ENCODE data around the gene OSBPL6. TPM values are rescaled to one million over a fixed set of nuclear protein-coding genes. Genes with fewer than 3 reads are reported as not detected.
A peak's percentile ranks its signal among the peaks of the same experiment; 100 is the strongest.
"Not testable (repeated sequence)": the region's sequence is repeated elsewhere in the genome, so short reads cannot be mapped to it uniquely, and the experiment has no call there.

OSBPL6 gene
- total RNA-seq, 2 experiments from 2014 or later = 0.73 to 2.9 TPM

DNA sequence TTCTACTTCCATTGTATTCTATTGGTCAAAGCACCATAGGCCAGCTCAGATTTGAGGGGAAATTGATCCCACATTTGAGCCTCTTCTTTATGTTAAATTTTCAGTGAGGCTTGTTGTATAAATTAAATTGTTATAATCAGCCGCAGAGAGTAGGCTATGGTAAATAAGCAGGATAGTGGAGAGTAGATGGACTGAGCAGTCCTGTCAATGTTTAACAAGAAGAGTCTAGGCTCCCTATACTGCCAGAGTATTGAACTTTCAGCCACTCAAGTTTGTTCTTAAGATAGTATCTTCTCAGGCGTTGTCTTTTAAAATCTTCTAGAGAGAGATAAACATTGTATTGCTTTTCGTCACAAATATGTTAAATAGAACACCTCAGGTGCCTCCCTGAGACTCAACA is 155.7 kb downstream of the OSBPL6 start:
- no peak for ATAC-seq
- peaks cover 56% of the 10 kb centered on the region for H3K27me3 Mint-ChIP-seq
- no peaks in the 10 kb centered on the region for H3K4me1 Mint-ChIP-seq

DNA sequence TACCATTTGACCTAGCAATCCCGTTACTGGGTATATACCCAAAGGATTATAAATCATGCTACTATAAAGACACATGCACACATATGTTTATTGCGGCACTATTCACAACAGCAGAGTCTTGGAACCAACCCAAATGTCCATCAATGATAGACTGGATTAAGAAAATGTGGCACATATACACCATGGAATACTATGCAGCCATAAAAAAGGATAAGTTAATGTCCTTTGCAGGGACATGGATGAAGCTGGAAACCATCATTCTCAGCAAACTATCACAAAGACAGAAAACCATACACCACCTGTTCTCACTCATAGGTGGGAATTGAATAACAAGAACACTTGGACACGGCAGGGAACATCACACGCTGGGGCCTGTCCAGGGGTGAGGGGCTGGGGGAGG is 163.4 kb downstream of the OSBPL6 start:
- H3K9me3 Mint-ChIP-seq (ENCODE audit: low read depth); H3K4me1 Mint-ChIP-seq; ATAC-seq; CTCF ChIA-PET; H3K4me3 Mint-ChIP-seq; H3K27ac Mint-ChIP-seq; H3K36me3 Mint-ChIP-seq; DNase-seq: not testable (repeated sequence)
- H3K27me3 Mint-ChIP-seq = peaks cover 25% of the 10 kb centered on the region

More for the DNA sequence above, 155.7 kb downstream of the OSBPL6 start:
- Mint-ChIP-seq H3K9me3 (ENCODE audit: low read depth) (no peaks in the 10 kb centered on the region), H3K36me3 (no peaks in the 10 kb centered on the region), H3K27ac (no peak overlapping the region), H3K4me3 (no peak overlapping the region)
- no peak for DNase-seq
- CTCF ChIA-PET = no interaction called here

- Mint-ChIP-seq H3K4me3 (no peak overlapping the region), H3K4me1 (no peaks in the 10 kb centered on the region), H3K27ac (no peak overlapping the region), H3K27me3 (peaks cover 19% of the 10 kb centered on the region), H3K36me3 (no peaks in the 10 kb centered on the region), H3K9me3 (ENCODE audit: low read depth) (peaks cover 2% of the 10 kb centered on the region)
- DNase-seq (no peak), ATAC-seq (no peak)
- CTCF ChIA-PET = no interaction called here
Observed at GRCh38 chr2:178359192-178359912, 165.0 kb downstream of the OSBPL6 start.

DNA sequence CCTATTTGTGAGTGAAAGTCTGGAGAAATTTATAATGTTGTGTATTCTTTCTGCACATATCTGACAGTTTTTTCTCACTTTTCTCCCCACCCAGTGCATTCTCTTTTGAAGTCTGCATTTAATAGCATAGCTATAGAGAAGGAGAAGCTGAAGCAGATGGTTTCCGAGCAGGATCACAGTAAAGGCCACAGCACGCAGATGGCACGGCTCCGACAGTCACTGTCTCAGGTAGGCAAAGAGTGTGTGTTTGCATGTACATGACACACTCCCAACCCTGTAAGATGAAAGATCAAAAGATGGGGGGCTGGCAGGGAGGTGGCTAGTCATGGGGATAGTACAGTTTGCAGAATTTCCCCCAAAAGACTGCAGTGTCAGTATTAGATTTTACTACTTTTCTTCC is 167.3 kb downstream of the OSBPL6 start:
- Mint-ChIP-seq H3K4me3 (no peak overlapping the region), H3K4me1 (no peaks in the 10 kb centered on the region), H3K27ac (no peak overlapping the region), H3K36me3 (no peaks in the 10 kb centered on the region), H3K9me3 (ENCODE audit: low read depth) (no peaks in the 10 kb centered on the region), H3K27me3 (peaks cover 11% of the 10 kb centered on the region)
- no peak for DNase-seq
- CTCF ChIA-PET = no interaction called here
- ATAC-seq = no peak

DNA sequence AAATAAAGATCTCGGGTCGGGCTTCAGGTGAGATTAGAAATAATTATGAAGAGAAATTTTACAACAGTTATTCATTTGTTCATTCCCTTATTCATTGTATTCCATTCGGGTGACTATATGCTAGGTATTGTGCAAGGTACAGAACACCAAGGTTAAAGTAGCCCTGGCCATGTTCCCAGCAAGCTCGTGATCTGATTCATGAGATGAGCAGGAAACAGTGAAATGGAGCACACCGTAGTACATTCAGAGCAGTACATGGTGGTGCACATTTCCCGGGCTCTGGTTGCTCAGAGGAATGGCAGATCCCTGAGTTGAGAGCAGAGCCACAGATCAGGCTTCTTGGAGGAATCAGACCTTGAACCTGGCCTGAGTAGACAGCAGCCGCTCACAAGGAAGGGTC is 168.9 kb downstream of the OSBPL6 start:
- no peak overlapping the region for H3K4me3 Mint-ChIP-seq
- CTCF ChIA-PET = no interaction called here
- H3K27me3 Mint-ChIP-seq = peaks cover 18% of the 10 kb centered on the region

DNA sequence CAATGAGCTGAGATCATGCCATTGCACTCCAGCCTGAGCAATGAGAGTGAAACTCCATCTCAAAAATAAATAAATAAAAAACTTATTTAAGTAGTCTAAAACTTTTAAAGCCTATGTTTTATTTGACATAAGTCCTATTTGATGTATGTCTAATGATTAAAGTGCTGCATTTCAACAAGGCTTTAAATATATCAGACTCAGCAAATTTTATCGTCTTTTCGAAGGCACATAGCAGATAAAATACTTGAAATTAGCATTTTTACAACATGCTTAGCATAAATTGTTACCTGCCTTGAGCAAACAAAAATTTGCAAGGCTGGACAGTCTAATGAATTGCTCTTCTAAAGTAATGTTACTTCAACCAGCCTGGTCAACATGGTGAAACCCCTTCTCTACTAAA is 170.8 kb downstream of the OSBPL6 start:
- no peaks in the 10 kb centered on the region for H3K9me3 Mint-ChIP-seq (ENCODE audit: low read depth)
- no peak for ATAC-seq
- CTCF ChIA-PET = interaction anchor here (0.8 kb wide), 1 partner anchor 85 kb away, joined by 3 read pairs; no protein-coding TSS in a partner anchor

More for the DNA sequence above, 168.9 kb downstream of the OSBPL6 start:
- DNase-seq = no peak
- Mint-ChIP-seq H3K4me1 (no peaks in the 10 kb centered on the region), H3K9me3 (ENCODE audit: low read depth) (no peaks in the 10 kb centered on the region), H3K27ac (no peak overlapping the region), H3K36me3 (no peaks in the 10 kb centered on the region)
- no peak for ATAC-seq

DNA sequence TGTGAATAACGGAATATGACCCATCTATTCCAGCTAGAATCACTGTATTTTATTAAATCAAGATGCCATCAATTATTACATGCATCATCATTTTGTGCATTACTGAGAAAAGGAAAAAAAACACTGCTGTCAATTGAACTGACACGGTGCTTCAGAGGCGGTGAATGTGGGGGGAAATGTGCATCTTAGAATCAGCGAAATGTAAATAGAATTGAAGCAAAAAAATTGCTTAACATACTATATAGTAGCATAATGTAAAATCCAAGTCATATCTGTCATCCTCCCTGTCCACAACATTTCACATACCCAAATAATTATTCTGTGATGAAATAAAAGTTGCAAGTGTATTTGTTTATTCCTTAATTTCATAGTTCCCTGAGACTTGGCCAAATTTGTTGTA is 172.1 kb downstream of the OSBPL6 start:
- Mint-ChIP-seq H3K27me3 (peaks cover 29% of the 10 kb centered on the region), H3K36me3 (no peaks in the 10 kb centered on the region), H3K9me3 (ENCODE audit: low read depth) (no peaks in the 10 kb centered on the region), H3K4me3 (no peak overlapping the region), H3K4me1 (no peaks in the 10 kb centered on the region), H3K27ac (no peak overlapping the region)
- ATAC-seq = no peak
- CTCF ChIA-PET = no interaction called here
- no peak for DNase-seq

More for the DNA sequence above, 170.8 kb downstream of the OSBPL6 start:
- Mint-ChIP-seq H3K27ac (no peak overlapping the region), H3K4me3 (no peak overlapping the region), H3K4me1 (no peaks in the 10 kb centered on the region), H3K27me3 (peaks cover 24% of the 10 kb centered on the region), H3K36me3 (no peaks in the 10 kb centered on the region)
- no peak for DNase-seq

- DNase-seq (no peak), ATAC-seq (no peak)
- Mint-ChIP-seq H3K4me3 (no peak overlapping the region), H3K9me3 (ENCODE audit: low read depth) (no peaks in the 10 kb centered on the region), H3K27me3 (peaks cover 32% of the 10 kb centered on the region), H3K36me3 (no peaks in the 10 kb centered on the region), H3K4me1 (no peaks in the 10 kb centered on the region), H3K27ac (no peak overlapping the region)
- CTCF ChIA-PET = no interaction called here
Observed at GRCh38 chr2:178367344-178367743, 173.0 kb downstream of the OSBPL6 start.

DNA sequence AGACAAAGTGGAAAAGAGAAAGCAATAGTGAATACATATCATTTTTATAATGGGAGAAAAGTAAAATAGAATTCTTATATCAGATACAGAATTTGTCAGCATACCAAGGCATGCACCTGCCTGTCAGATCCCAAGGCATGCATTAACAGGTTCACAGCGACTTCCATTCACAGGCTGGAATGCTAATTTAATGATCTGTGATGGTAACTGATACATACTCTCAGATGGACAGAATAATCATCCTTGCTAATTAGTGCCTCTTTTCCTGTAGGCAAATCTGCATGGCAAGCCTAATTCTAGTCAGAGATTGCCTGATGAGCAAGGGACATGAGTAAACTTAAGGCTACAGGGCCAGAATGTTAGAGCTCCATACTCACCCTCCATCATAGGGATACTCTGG is 180.6 kb downstream of the OSBPL6 start:
- Mint-ChIP-seq H3K4me1 (peaks cover 2% of the 10 kb centered on the region), H3K27me3 (peaks cover 44% of the 10 kb centered on the region), H3K27ac (no peak overlapping the region), H3K36me3 (no peaks in the 10 kb centered on the region), H3K4me3 (no peak overlapping the region), H3K9me3 (ENCODE audit: low read depth) (no peaks in the 10 kb centered on the region)
- CTCF ChIA-PET = interaction anchor here (1.0 kb wide), 1 partner anchor 78 kb away, joined by 3 read pairs; no protein-coding TSS in a partner anchor
- ATAC-seq (no peak), DNase-seq (no peak)

GRCh38 chr2:178377046-178377445 is 182.7 kb downstream of the OSBPL6 start:
- ATAC-seq = no peak
- no peaks in the 10 kb centered on the region for H3K9me3 Mint-ChIP-seq (ENCODE audit: low read depth)
- CTCF ChIA-PET = no interaction called here
- peaks cover 14% of the 10 kb centered on the region for H3K4me1 Mint-ChIP-seq
- DNase-seq = no peak
- no peaks in the 10 kb centered on the region for H3K36me3 Mint-ChIP-seq
- H3K4me3 Mint-ChIP-seq = no peak overlapping the region
- H3K27me3 Mint-ChIP-seq = peaks cover 40% of the 10 kb centered on the region
- H3K27ac Mint-ChIP-seq = no peak overlapping the region

DNA sequence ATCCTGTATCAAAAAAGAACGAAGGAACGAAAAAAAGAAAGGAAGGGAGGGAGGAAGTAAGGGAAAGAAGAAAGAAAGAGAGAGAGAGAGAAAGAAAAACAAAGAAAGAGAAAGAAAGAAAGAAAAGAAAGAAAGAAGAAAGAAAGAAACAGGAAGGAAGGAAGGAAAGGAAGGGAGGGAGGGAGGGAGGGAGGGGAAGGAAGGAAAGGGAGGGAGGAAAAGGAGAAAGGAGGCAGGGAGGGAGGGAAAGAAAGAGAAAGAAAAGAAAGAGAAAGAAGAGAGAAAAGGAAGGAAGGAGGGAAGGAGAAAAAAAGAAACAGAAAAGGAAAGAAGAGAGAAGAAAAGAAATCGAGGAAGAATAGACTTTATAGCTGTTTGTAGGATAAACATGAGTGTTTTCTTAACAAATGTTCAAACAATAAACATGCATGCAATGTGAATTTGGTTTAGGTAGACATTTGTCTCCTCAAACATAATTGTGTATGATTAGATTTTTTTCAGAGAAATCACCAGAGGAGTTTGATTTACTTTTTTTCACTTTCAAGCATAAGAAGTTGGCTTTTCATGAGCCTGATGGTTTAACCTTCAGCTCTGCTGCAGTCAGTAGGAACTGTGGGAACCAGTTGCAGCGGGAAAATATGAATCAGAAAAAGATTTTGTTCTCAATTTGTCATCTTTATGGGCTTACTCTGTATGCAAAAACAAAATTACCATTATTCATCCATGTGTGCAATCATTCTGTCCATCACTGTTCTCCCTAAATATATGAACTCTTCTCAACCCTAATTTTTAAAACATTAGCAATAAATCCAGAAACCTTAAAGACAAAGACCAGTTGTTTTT is 185.1 kb downstream of the OSBPL6 start:
- H3K36me3 Mint-ChIP-seq = no peaks in the 10 kb centered on the region
- H3K27ac Mint-ChIP-seq = no peak overlapping the region
- CTCF ChIA-PET = no interaction called here
- no peak overlapping the region for H3K4me3 Mint-ChIP-seq
- H3K27me3 Mint-ChIP-seq = peaks cover 23% of the 10 kb centered on the region
- DNase-seq (no peak), ATAC-seq (no peak)
- peaks cover 14% of the 10 kb centered on the region for H3K4me1 Mint-ChIP-seq
- H3K9me3 Mint-ChIP-seq (ENCODE audit: low read depth) = no peaks in the 10 kb centered on the region

- H3K9me3 Mint-ChIP-seq (ENCODE audit: low read depth) = no peaks in the 10 kb centered on the region
- DNase-seq (no peak), ATAC-seq (peak; percentile 80)
- peaks cover 14% of the 10 kb centered on the region for H3K4me1 Mint-ChIP-seq
- H3K27me3 Mint-ChIP-seq = peaks cover 17% of the 10 kb centered on the region
- no peak overlapping the region for H3K27ac Mint-ChIP-seq
- CTCF ChIA-PET = no interaction called here
- H3K4me3 Mint-ChIP-seq = no peak overlapping the region
- H3K36me3 Mint-ChIP-seq = no peaks in the 10 kb centered on the region
Observed at GRCh38 chr2:178380763-178381162, 186.5 kb downstream of the OSBPL6 start.

GRCh38 chr2:178383718-178384117 is 189.4 kb downstream of the OSBPL6 start:
- H3K27ac Mint-ChIP-seq = no peak overlapping the region
- no peak for ATAC-seq
- DNase-seq = no peak
- no peak overlapping the region for H3K4me3 Mint-ChIP-seq
- H3K9me3 Mint-ChIP-seq (ENCODE audit: low read depth) = no peaks in the 10 kb centered on the region
- H3K36me3 Mint-ChIP-seq = peaks cover 4% of the 10 kb centered on the region
- H3K27me3 Mint-ChIP-seq = peaks cover 10% of the 10 kb centered on the region
- CTCF ChIA-PET = no interaction called here
- H3K4me1 Mint-ChIP-seq = peaks cover 24% of the 10 kb centered on the region
